ENCODE data around the gene RELN.

The RELN gene

DNA sequence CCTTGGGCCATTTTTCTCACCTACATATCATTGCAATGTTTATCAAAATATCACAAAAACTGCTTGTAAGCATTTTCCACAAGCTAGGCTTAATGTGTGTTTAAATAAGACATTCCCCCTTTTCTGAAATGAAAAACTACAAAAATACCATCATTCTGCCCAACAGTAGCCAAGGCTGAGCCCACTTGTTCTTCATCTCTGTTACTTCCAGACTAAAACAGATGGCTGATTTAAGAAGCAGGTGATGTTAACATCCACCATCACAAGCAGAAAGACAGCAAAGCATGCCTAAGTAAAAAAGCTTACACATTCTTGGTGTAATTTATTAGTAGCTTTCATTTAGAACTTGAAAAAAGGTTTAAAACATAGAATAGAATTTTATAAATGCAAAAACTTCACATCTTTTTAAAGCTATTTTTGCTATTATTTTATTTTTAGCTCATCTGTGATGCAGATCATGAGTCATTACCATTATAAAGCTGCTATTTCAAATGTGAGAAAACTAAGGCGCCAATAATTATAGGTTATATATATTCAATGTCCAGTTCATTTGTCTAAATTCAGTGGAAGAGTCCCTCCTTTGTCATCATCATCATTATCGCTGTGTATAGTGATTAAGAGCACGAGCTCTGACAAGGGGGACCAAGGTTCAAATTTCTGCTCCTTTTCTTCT, 109.4 kb downstream of the RELN start:
- no peak overlapping the region for H3K4me3 ChIP-seq (ENCODE audit: low read depth, low read length)
- TF ChIP-seq, protein P1, sequence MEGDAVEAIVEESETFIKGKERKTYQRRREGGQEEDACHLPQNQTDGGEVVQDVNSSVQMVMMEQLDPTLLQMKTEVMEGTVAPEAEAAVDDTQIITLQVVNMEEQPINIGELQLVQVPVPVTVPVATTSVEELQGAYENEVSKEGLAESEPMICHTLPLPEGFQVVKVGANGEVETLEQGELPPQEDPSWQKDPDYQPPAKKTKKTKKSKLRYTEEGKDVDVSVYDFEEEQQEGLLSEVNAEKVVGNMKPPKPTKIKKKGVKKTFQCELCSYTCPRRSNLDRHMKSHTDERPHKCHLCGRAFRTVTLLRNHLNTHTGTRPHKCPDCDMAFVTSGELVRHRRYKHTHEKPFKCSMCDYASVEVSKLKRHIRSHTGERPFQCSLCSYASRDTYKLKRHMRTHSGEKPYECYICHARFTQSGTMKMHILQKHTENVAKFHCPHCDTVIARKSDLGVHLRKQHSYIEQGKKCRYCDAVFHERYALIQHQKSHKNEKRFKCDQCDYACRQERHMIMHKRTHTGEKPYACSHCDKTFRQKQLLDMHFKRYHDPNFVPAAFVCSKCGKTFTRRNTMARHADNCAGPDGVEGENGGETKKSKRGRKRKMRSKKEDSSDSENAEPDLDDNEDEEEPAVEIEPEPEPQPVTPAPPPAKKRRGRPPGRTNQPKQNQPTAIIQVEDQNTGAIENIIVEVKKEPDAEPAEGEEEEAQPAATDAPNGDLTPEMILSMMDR (IDR thresholded peaks at IDR 0.05; ENCODE audit: low read depth, low read length), result no peak

DNA sequence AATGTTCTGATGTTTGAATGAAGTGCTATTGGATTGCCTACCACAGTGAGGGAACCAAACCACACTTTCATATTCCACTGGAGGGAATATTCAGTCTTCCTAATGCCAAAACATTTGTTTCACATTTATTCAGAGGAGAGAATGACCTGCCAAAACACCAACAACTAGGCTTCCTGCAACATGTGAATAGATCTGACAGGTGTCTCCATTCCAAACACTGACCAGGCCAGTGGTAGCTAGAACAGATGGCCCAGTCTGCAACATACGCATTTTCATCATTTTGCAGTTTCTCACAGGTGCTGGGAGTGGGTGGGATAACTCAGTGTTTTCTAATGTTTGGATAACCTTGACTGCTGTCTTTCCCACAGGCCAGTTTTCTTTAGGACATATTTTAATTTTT, 110.0 kb downstream of the RELN start:
- H3K4me3 ChIP-seq (ENCODE audit: low read depth, low read length), result no peak overlapping the region

DNA sequence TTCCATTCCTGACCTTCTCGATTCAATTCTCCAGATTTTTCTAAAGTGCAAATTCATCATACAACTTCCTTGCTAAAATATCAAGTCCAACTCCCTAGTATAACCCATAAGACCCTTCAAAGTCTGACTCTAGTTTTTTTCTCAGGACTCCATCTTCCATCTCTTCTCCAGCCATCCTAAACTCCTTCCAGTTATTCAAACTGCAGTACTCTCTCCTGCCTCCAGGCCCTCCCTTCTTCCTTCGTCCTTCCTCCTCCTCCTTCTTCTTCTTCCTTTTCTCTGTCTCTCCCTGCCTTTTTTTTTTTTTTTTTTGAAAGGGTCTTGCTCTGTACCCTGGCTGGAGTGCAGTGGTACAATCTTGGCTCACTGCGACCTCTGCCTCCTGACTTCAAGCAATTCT, 111.9 kb downstream of the RELN start:
- TF ChIP-seq, protein P1 (IDR thresholded peaks at IDR 0.05; ENCODE audit: low read depth, low read length), result no peak
- no peak overlapping the region for H3K4me3 ChIP-seq (ENCODE audit: low read depth, low read length)

More for the DNA sequence above, 110.0 kb downstream of the RELN start:
- TF ChIP-seq, protein P1 (IDR thresholded peaks at IDR 0.05; ENCODE audit: low read depth, low read length), result no peak

DNA sequence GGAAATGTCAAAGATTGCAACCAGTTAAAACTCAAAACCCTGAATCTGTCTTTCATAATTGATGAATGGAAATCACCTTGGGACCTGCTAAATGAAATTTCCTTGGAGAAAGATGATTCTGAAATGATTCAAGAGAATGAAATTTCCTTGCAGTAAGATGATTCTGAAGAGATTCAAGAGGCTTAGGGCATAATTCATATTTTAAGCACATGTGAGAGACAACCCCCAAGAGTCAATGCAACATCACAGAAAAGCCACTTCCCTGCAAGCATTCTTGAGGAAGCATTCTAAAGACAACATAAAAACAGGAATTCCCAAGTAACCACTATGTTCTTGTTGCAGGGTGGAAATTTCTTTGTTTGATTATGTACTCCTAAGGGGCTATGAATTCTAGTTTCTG, 113.7 kb downstream of the RELN start:
- no peak overlapping the region for H3K4me3 ChIP-seq (ENCODE audit: low read depth, low read length)
- TF ChIP-seq, protein P1 (IDR thresholded peaks at IDR 0.05; ENCODE audit: low read depth, low read length), result no peak

DNA sequence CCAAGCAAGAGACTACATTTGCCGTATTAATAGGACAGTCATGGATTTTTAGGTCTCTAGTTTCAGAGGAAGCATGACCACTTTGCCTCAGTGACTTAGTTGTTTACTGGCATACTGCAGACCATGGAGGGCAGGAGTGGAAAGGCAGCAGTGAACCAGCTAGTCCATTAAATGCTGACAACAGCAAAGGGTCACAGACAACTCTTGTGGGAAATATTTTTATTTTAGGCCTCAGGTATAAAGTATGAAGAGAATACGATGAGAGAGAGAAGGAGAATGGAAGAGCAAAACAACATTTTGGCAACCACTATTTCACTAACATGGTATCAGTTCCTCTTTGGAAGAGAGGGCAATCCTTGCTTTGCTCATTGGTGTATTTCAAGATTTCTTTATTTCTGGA, 118.0 kb downstream of the RELN start:
- H3K4me3 ChIP-seq (ENCODE audit: low read depth, low read length), result no peak overlapping the region
- TF ChIP-seq, protein P1 (IDR thresholded peaks at IDR 0.05; ENCODE audit: low read depth, low read length), result no peak

DNA sequence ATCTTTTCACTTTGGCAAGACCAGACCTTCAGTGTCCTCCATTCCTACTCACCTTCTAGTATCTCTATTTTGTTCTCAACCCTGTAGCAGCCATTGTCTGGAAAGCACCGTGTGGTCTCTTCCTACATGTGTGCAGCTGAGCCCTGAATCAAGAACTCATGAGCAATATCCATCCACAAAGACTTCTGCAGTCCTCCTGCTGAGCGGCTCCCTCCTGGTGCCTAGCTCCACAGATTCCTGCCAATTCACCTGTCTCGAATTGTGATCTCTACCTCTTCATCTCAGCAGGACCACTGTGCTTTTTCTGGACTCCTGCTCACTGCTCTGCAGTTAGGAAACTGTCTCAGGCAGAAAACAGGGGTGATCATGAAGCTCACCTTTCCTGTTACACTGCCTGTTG, 118.8 kb downstream of the RELN start:
- TF ChIP-seq, protein P1 (IDR thresholded peaks at IDR 0.05; ENCODE audit: low read depth, low read length), result no peak
- no peak overlapping the region for H3K4me3 ChIP-seq (ENCODE audit: low read depth, low read length)

DNA sequence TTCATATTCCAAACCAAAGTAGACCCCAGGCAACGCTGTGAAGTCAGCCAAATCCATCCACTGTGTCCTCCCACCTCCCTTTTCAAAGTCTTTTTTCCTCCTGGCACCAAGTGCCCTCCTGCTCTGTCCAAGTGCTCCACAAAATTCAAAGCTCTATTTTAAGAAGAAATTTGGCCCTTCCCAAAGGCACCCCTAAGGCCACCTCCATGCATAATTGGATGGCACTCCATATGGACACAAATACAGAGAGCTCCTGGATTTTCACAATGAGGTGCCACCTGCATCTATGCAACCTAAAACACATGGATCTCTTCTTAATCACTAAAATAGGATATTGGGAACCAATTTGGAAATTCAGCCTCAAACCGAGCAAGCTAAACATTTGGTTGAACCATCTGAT, 121.6 kb downstream of the RELN start:
- H3K4me3 ChIP-seq (ENCODE audit: low read depth, low read length), result no peak overlapping the region
- TF ChIP-seq, protein P1 (IDR thresholded peaks at IDR 0.05; ENCODE audit: low read depth, low read length), result no peak
